GM12875 (cell line): Measurements from ENCODE around the gene NCKAP5.

Experiments
- H3K4me3 ChIP-seq: one replicate; pipeline ENCODE4 v1.5.1; 2011; ENCODE audit warnings: low read depth, low read length, control low read depth
- TF ChIP-seq, protein P1 (sequence below): IDR thresholded peaks from 2 replicates; pipeline ENCODE4 v1.5.1; 2011; ENCODE audit warnings: low read depth, mild to moderate bottlenecking, control low read depth, inconsistent platforms, low read length, moderate library complexity, borderline replicate concordance; ENCODE audit not compliant: insufficient read depth

The NCKAP5 gene

DNA sequence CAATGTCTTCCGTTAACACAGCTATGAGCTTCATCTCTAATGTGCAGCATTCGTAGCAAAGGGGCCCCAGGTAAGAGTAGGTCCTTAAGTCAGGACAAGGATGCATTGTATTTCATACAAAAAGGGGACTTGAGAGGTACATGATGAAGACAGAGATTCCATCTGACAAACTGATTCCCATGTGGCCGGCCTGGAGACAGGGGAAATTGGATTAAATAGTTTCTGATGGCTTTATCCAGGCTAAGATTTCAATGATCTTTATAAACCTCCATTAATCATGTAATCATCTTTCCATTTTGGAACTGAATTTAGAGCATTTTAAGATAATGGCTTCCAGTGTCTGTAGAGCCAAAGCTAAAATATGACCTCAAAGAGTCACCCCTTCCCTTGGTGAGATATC lies 111.3 kb downstream of the NCKAP5 start:
- no peak overlapping the region for H3K4me3 ChIP-seq
- TF ChIP-seq, protein P1, sequence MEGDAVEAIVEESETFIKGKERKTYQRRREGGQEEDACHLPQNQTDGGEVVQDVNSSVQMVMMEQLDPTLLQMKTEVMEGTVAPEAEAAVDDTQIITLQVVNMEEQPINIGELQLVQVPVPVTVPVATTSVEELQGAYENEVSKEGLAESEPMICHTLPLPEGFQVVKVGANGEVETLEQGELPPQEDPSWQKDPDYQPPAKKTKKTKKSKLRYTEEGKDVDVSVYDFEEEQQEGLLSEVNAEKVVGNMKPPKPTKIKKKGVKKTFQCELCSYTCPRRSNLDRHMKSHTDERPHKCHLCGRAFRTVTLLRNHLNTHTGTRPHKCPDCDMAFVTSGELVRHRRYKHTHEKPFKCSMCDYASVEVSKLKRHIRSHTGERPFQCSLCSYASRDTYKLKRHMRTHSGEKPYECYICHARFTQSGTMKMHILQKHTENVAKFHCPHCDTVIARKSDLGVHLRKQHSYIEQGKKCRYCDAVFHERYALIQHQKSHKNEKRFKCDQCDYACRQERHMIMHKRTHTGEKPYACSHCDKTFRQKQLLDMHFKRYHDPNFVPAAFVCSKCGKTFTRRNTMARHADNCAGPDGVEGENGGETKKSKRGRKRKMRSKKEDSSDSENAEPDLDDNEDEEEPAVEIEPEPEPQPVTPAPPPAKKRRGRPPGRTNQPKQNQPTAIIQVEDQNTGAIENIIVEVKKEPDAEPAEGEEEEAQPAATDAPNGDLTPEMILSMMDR = no peak

GRCh38 chr2:133456156-133456555 lies 112.1 kb downstream of the NCKAP5 start:
- no peak overlapping the region for H3K4me3 ChIP-seq
- TF ChIP-seq, protein P1 = no peak

DNA sequence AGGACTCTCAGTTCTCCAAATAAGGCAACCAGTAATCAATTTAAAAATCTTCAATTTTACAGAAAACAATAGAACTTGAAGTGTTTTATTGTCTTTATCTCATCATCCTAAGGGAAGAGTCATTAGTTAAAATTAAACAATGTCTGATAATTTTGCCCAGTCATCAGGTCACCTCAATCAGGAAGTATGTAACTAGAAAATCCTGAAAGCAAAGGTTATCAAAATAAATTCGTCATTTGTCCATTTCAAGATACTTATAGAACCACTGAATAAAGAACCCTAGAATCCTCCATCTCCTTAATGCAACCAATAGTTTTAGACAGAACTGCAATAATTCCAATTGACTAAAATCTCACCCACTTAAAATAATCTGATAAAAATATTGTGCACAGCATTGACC lies 115.2 kb downstream of the NCKAP5 start:
- no peak overlapping the region for H3K4me3 ChIP-seq
- TF ChIP-seq, protein P1 = no peak

GRCh38 chr2:133452583-133452982 lies 115.7 kb downstream of the NCKAP5 start:
- TF ChIP-seq, protein P1 = no peak
- no peak overlapping the region for H3K4me3 ChIP-seq

- H3K4me3 ChIP-seq = no peak overlapping the region
- TF ChIP-seq, protein P1 = no peak
Measured at GRCh38 chr2:133452146-133452545, 116.1 kb downstream of the NCKAP5 start.

GRCh38 chr2:133448195-133448594 lies 120.1 kb downstream of the NCKAP5 start:
- TF ChIP-seq, protein P1 = no peak
- H3K4me3 ChIP-seq = no peak overlapping the region

DNA sequence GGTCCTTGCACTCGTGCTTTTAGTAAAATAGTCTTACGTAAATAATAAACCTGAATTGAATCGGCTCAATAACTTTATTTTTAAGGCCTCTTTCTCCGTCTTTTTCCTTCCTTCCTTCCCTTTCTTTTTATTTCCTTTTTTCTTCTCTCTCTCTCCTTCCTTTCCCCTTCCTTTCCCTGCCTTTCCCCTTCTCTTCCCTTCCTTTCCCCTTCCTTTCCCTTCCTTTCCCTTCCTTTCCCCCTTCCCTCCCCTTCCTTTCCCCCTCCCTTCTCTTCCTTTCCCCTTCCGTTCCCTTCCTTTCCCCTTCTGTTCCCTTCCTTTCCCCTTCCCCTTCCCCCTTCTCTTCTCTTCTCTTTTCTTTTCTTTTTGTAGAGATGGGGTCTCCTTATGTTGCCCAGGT lies 121.0 kb downstream of the NCKAP5 start:
- TF ChIP-seq, protein P1 = no peak

More for the DNA sequence above, 121.0 kb downstream of the NCKAP5 start:
- H3K4me3 ChIP-seq = no peak overlapping the region
